ENCODE measurements around the gene VSTM1.
"Not testable (repeated sequence)": the region's sequence is repeated elsewhere in the genome, so short reads cannot be mapped to it uniquely, and the experiment has no call there.

VSTM1 gene

GRCh38 chr19:54069470-54069869 is 5.8 kb upstream of the VSTM1 start:
- DNase-seq, result no peak

- DNase-seq, result peak; percentile 34
Observed at GRCh38 chr19:54062643-54063042, 1.1 kb downstream of the VSTM1 start.

GRCh38 chr19:54047616-54048015 is 16.1 kb downstream of the VSTM1 start:
- DNase-seq, result peak; percentile 84

- DNase-seq, result no peak
Observed at GRCh38 chr19:54045771-54046170, 17.9 kb downstream of the VSTM1 start.

- no peak for DNase-seq
Observed at GRCh38 chr19:54042989-54043388, 20.7 kb downstream of the VSTM1 start.

- no peak for DNase-seq
Observed at GRCh38 chr19:54041969-54042606, 21.6 kb downstream of the VSTM1 start.

GRCh38 chr19:54040003-54040402 is 23.7 kb downstream of the VSTM1 start:
- DNase-seq, result no peak

GRCh38 chr19:54036542-54036941 is 27.2 kb downstream of the VSTM1 start:
- not testable (repeated sequence) for DNase-seq

- no peak for DNase-seq
Observed at GRCh38 chr19:54035215-54036178, 28.2 kb downstream of the VSTM1 start.

GRCh38 chr19:54030895-54031586 is 32.7 kb downstream of the VSTM1 start:
- DNase-seq, result no peak

- peak; percentile 49 for DNase-seq
Observed at GRCh38 chr19:54029930-54030490, 33.7 kb downstream of the VSTM1 start.

- peak; percentile 21 for DNase-seq
Observed at GRCh38 chr19:54029301-54029700, 34.4 kb downstream of the VSTM1 start.

GRCh38 chr19:54026656-54027055 is 37.0 kb downstream of the VSTM1 start:
- DNase-seq, result no peak

- no peak for DNase-seq
Observed at GRCh38 chr19:54024660-54025059, 39.0 kb downstream of the VSTM1 start.

GRCh38 chr19:54023191-54023590 is 40.5 kb downstream of the VSTM1 start:
- peak; percentile 66 for DNase-seq

- no peak for DNase-seq
Observed at GRCh38 chr19:54021932-54022331, 41.8 kb downstream of the VSTM1 start.

GRCh38 chr19:54021363-54021762 is 42.3 kb downstream of the VSTM1 start:
- DNase-seq, result no peak

- peak; percentile 22 for DNase-seq
Observed at GRCh38 chr19:54017261-54017660, 46.4 kb downstream of the VSTM1 start.

GRCh38 chr19:54014920-54015560 is 48.7 kb downstream of the VSTM1 start:
- DNase-seq, result no peak

GRCh38 chr19:54013866-54014265 is 49.8 kb downstream of the VSTM1 start:
- DNase-seq, result no peak

- DNase-seq, result no peak
Observed at GRCh38 chr19:54011507-54012211, 52.0 kb downstream of the VSTM1 start.

GRCh38 chr19:54010474-54010873 is 53.2 kb downstream of the VSTM1 start:
- no peak for DNase-seq

Measured in MV-4-11 (cell line).